CD4-positive, alpha-beta memory T cell (primary cell): ENCODE data around the gene HEG1. TPM values are rescaled to one million over a fixed set of nuclear protein-coding genes. Genes with fewer than 3 reads are reported as not detected.

Source experiments
- CTCF ChIA-PET: fragments of 350-600 bp; sonication (Branson Sonifier 250); formaldehyde crosslinking; loops from one replicate; lab custom pipeline; 2021; ENCODE audit warnings: inconsistent platforms; ENCODE audit not compliant: partially characterized antibody; lab: Charles Lee
- POLR2A ChIA-PET: fragments of 350-600 bp; sonication (Branson Sonifier 250); formaldehyde crosslinking; loops from one replicate; lab custom pipeline; 2021; ENCODE audit not compliant: partially characterized antibody; lab: Charles Lee
- DNase-seq, 5 donors: peaks; one replicate each; pipeline versions ENCODE4 v3.0.0 to v3.0.0-alpha.2; 2020 to 2022; ENCODE audit warnings: mixed read lengths in 1 of 5
- H3K27ac ChIP-seq: one replicate; pipeline ENCODE4 v1.7.0; 2013; ENCODE audit warnings: low read depth, low read length
- H3K27me3 ChIP-seq: 2 replicates; pipeline ENCODE4 v1.7.0; 2013; ENCODE audit warnings: mild to moderate bottlenecking, low read length, moderate library complexity; ENCODE audit not compliant: insufficient read depth
- H3K36me3 ChIP-seq: 2 replicates; pipeline ENCODE4 v1.7.0; 2013; ENCODE audit warnings: mild to moderate bottlenecking, low read length, moderate library complexity; ENCODE audit not compliant: insufficient read depth
- H3K4me1 ChIP-seq: 2 replicates; pipeline ENCODE4 v1.7.0; 2013; ENCODE audit warnings: mild to moderate bottlenecking, low read length, moderate library complexity; ENCODE audit not compliant: insufficient read depth
- H3K4me3 ChIP-seq, 2 donors: one replicate each; pipeline ENCODE4 v1.7.0; 2013; ENCODE audit warnings: low read length in 2 of 2, mild to moderate bottlenecking in 1 of 2
- H3K9me3 ChIP-seq, 2 donors: one replicate each; pipeline ENCODE4 v1.7.0; 2013; ENCODE audit warnings: low read length in 2 of 2, control low read depth in 1 of 2; ENCODE audit not compliant: control insufficient read depth in 1 of 2
- H3K27ac Mint-ChIP-seq, 7 donors: one replicate each; pipeline ENCODE4 v1.8.0; 2020 to 2021; ENCODE audit warnings: mixed read lengths in 7 of 7, mild to moderate bottlenecking in 6 of 7, inconsistent platforms in 3 of 7, moderate library complexity in 3 of 7
- H3K27me3 Mint-ChIP-seq, 2 donors: one replicate each; pipeline ENCODE4 v1.8.0; 2020 to 2021; ENCODE audit warnings: mixed read lengths in 2 of 2
- H3K36me3 Mint-ChIP-seq, 2 donors: one replicate each; pipeline ENCODE4 v1.8.0; 2020 to 2021; ENCODE audit warnings: mixed read lengths in 2 of 2, inconsistent platforms in 1 of 2, mild to moderate bottlenecking in 1 of 2
- H3K4me1 Mint-ChIP-seq, 4 donors: one replicate each; pipeline ENCODE4 v1.8.0; 2020 to 2021; ENCODE audit warnings: mixed read lengths in 4 of 4, mild to moderate bottlenecking in 1 of 4
- H3K4me3 Mint-ChIP-seq, 8 donors: one replicate each; pipeline ENCODE4 v1.8.0; 2020 to 2021; ENCODE audit warnings: mixed read lengths in 8 of 8, mild to moderate bottlenecking in 7 of 8, moderate library complexity in 6 of 8, inconsistent platforms in 3 of 8
- H3K9me3 Mint-ChIP-seq, 8 donors: one replicate each; pipeline ENCODE4 v1.8.0; 2020 to 2021; ENCODE audit warnings: mixed read lengths in 8 of 8, mild to moderate bottlenecking in 5 of 8, inconsistent platforms in 3 of 8, moderate library complexity in 1 of 8
- intact Hi-C: fragments of 100-400 bp; cut with micrococcal nuclease; formaldehyde crosslinking; loops from one replicate; pipeline ENCODE4 v1.15.1; 2023
- polyA plus RNA-seq, 2 donors: library from polyadenylated mRNA; unstranded; fragments of 300-500 nt; fragmentation: Illumina TruSeq; gene quantifications; one replicate each; pipeline ENCODE4 v1.2.3, GENCODE V29; 2021
- total RNA-seq, 2 experiments: library from RNA; stranded (reverse); gene quantifications; one replicate each; pipeline ENCODE4 v1.2.3, GENCODE V29; 2021

HEG1 gene
- total and polyA plus RNA-seq, 4 experiments from 2014 or later, result 1.1 to 21.7 (median 12.5) TPM

DNA sequence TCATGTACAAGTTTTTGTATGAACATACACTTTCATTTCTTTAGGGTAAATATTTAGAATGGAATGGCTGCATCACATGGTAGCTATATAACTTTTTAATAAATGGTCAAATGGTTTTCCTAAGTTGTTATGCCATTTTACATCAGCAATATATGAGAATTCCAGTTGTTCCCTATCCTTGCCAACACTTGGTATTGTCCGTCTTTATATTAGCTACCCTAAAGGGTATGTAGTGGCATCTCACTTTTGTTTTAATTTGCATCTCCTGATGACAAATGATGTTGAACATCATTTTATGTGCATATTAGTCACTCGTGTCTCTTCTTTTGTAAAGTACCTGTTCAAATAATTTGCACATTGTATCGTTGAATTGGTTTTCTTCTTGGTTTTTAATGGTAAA lies 118.7 kb downstream of the HEG1 start:
- Histone ChIP-seq H3K36me3 (no peaks in the 10 kb centered on the region), H3K4me3 (no peak overlapping the region), H3K27me3 (no peaks in the 10 kb centered on the region), H3K4me1 (no peaks in the 10 kb centered on the region), H3K27ac (no peak overlapping the region), H3K9me3 (no peaks in the 10 kb centered on the region)
- peaks cover 0 to 3% of the 10 kb centered on the region in 2 donors for H3K36me3 Mint-ChIP-seq
- intact Hi-C loops, result no loop called here
- CTCF ChIA-PET, result interaction anchor here (2.2 kb wide), 1 partner anchor 10 kb away, joined by 10 read pairs; no protein-coding TSS in a partner anchor
- peaks cover 0 to 11% of the 10 kb centered on the region in 2 donors for H3K27me3 Mint-ChIP-seq
- POLR2A ChIA-PET, result no interaction called here
- no peaks in the 10 kb centered on the region for H3K4me1 Mint-ChIP-seq
- H3K4me3 Mint-ChIP-seq, result no peak overlapping the region
- H3K9me3 Mint-ChIP-seq, result peaks cover 0 to 2% (median 0%) of the 10 kb centered on the region in 8 donors
- DNase-seq, result no peak
- H3K27ac Mint-ChIP-seq, result no peak overlapping the region

DNA sequence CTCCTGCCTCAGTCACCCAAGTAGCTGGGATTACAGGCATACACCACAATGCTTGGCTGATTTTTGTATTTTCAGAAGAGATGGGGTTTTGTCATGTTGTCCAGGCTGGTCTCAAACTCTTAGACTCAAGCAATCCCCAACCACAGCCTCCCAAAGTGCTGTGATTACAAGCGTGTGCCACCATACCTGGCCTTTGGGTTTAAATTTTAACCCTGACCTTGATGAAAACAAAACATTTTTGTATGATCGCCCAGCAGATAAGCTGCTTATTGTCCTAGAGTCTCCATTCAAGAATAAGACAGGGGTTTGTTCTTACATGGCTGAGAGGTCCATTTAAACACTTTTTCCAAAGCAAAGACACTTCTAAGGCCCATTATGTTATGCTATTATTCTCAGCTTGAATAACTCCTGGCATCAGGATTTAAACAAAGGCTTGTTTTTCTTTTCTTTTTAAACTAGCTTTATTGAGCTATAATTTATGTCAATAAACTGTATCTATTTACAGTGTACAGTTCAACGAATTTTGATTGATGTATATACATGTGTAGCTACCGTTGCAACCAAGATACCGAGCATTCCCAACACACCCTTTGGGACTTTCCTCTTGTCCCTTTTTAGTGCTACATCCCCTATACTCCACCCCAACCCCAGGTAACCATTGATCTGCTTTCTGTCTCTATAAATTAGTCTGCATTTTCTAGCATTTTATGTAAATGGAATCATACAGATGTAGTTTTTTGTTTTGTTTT lies 119.8 kb downstream of the HEG1 start:
- H3K9me3 Mint-ChIP-seq, result peaks cover 0 to 2% (median 0%) of the 10 kb centered on the region in 8 donors
- H3K27me3 Mint-ChIP-seq, result peaks cover 0 to 11% of the 10 kb centered on the region in 2 donors

DNA sequence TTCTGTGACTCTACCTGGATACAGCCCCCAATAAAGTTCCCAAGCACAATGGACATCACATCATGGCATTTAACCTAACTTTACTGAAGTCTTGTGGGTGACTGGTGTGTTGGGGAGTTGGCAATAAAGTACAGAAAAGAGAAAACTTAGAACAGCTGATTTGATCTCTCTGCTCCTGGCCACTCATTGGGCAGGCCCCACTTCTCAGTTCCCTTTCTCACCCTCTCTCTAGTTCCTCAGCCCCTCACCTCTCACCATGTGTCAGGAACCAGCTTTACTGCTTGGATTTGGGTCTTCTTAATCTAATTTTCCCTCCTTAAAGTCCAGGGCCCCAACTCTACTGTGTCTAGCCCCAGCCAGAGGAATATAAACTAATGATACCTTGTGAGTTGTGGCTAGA lies 120.5 kb downstream of the HEG1 start:
- H3K4me1 Mint-ChIP-seq, result no peaks in the 10 kb centered on the region
- intact Hi-C loops, result no loop called here
- H3K36me3 Mint-ChIP-seq, result peaks cover 0 to 3% of the 10 kb centered on the region in 2 donors
- H3K27me3 Mint-ChIP-seq, result peaks cover 0 to 11% of the 10 kb centered on the region in 2 donors
- no peak overlapping the region for H3K4me3 ChIP-seq
- ChIA-PET CTCF (interaction anchor here (0.8 to 2.2 kb wide), 3 partner anchors 8 to 508 kb away, joined by 3 to 10 read pairs (median 3); no protein-coding TSS in a partner anchor), POLR2A (no interaction called here)
- DNase-seq, result no peak
- no peak overlapping the region for H3K27ac ChIP-seq
- H3K4me1 ChIP-seq, result no peaks in the 10 kb centered on the region
- no peak overlapping the region for H3K27ac Mint-ChIP-seq
- peaks cover 0 to 2% (median 0%) of the 10 kb centered on the region in 8 donors for H3K9me3 Mint-ChIP-seq
- no peaks in the 10 kb centered on the region for H3K36me3 ChIP-seq
- H3K9me3 ChIP-seq, result no peaks in the 10 kb centered on the region
- no peak overlapping the region for H3K4me3 Mint-ChIP-seq
- no peaks in the 10 kb centered on the region for H3K27me3 ChIP-seq

More for the DNA sequence above, 119.8 kb downstream of the HEG1 start:
- no peak overlapping the region for H3K27ac Mint-ChIP-seq
- Histone ChIP-seq H3K9me3 (no peaks in the 10 kb centered on the region), H3K27me3 (no peaks in the 10 kb centered on the region), H3K4me3 (no peak overlapping the region), H3K36me3 (no peaks in the 10 kb centered on the region), H3K4me1 (no peaks in the 10 kb centered on the region), H3K27ac (no peak overlapping the region)
- ChIA-PET POLR2A (no interaction called here), CTCF (interaction anchor here (0.8 to 2.2 kb wide), 4 partner anchors 9 to 507 kb away, joined by 3 to 10 read pairs (median 4); no protein-coding TSS in a partner anchor)
- H3K4me1 Mint-ChIP-seq, result no peaks in the 10 kb centered on the region
- H3K36me3 Mint-ChIP-seq, result peaks cover 0 to 3% of the 10 kb centered on the region in 2 donors
- no peak for DNase-seq
- no peak overlapping the region for H3K4me3 Mint-ChIP-seq
- intact Hi-C loops, result no loop called here

DNA sequence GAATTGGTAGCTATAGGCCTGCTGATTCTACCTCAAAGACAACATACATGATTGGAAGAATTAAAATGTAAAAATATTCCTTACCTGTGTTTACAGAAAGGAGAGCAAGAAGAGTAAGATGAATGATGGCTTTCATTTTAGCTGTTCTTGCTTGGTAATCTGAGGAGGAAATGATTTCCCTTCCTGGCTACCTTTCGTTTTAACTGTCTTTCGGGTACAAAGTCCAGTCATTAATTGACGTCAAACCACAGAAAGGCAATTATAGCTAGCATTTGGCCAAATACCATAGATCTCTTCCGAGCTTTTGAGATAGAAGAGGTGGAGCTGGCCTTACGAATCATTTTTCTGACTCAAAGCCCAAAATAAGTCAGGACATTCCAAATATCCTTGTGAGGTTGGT lies 121.2 kb downstream of the HEG1 start, which contains the start of gene MUC13:
Gene MUC13, minus strand, starts transcription at position 175 of the 400 bp plus-strand sequence. Its CDS starts 39 bp downstream, at position 136.
- Mint-ChIP-seq H3K27ac (no peak within 1 kb of the TSS), H3K4me3 (no peak within 1 kb of the TSS), H3K4me1 (no peaks in the 10 kb centered on the region), H3K36me3 (peaks cover 0 to 3% of the 10 kb centered on the region in 2 donors), H3K9me3 (peaks cover 0 to 2% (median 0%) of the 10 kb centered on the region in 8 donors), H3K27me3 (peaks cover 0 to 9% of the 10 kb centered on the region in 2 donors)
- no peak within 1 kb of the TSS for H3K27ac ChIP-seq
- no peaks in the 10 kb centered on the region for H3K9me3 ChIP-seq
- H3K36me3 ChIP-seq, result no peaks in the 10 kb centered on the region
- intact Hi-C loops, result no loop called here
- H3K4me3 ChIP-seq, result no peak within 1 kb of the TSS
- no peaks in the 10 kb centered on the region for H3K27me3 ChIP-seq
- H3K4me1 ChIP-seq, result no peaks in the 10 kb centered on the region
- ChIA-PET POLR2A (interaction anchor here (0.6 kb wide), 1 partner anchor 280 kb away, joined by 3 read pairs; no protein-coding TSS in a partner anchor), CTCF (interaction anchor here (1.6 kb wide), 1 partner anchor 13 kb away, joined by 3 read pairs; no protein-coding TSS in a partner anchor)
- DNase-seq, result no peak

DNA sequence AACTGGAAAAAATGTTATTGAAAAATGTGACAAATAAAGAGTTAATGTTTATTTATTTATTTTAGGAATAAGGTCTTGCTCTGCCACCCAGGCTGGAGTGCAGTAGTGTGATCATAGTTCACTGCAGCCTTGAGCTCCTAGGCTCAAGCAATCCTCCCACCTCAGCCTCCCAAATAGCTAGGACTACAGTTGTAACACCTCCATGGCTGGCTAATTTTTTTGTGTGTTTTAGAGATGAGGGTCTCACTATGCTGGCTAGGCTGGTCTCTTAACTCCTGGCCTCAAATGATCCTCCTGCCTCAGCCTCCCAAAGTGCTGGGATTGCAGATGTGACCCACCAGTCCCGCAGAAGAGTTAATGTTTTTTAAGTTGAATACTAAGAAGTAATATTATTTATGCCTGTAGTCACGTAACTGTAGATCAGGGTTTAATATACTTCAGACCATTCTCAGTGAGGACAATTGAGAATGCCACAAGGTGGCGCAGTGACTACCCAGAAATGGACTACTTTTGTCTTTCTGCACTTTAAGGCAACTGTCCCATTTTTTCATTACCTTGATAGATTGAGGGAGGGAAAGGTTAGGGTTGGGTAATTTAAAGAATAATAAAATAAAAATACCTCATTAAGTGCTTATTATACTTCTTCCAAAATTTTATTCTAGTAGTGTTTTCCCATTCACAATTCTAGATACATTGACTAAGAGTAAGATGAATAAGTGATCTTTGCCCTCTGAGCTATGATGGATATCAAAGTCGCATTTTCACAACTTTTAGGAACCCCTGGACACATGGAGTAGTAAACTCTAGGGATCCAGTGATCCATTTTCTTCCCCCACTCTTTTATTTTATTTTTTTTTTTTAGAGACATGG lies 127.2 kb downstream of the HEG1 start:
- DNase-seq, result peak; percentile 42 to 59 (median 50)
- CTCF ChIA-PET, result interaction anchor here (0.8 to 2.8 kb wide), 8 partner anchors 10 to 657 kb away, joined by 3 to 23 read pairs (median 7); no protein-coding TSS in a partner anchor
- peaks cover 7 to 9% of the 10 kb centered on the region in 2 donors for H3K27me3 Mint-ChIP-seq
- H3K4me3 Mint-ChIP-seq, result peak overlapping the region in 1 of 8 donors; percentile 23
- H3K27ac ChIP-seq, result no peak overlapping the region
- no peaks in the 10 kb centered on the region for H3K36me3 ChIP-seq
- no peak overlapping the region for H3K4me3 ChIP-seq
- intact Hi-C loops, result loop anchor here (1.0 kb wide), 3 partner anchors 214 to 657 kb away; no protein-coding TSS in a partner anchor
- no peaks in the 10 kb centered on the region for H3K9me3 ChIP-seq
- H3K36me3 Mint-ChIP-seq, result no peaks in the 10 kb centered on the region
- POLR2A ChIA-PET, result interaction anchor here (0.6 kb wide), 1 partner anchor 510 kb away, joined by 5 read pairs; no protein-coding TSS in a partner anchor
- H3K9me3 Mint-ChIP-seq, result no peaks in the 10 kb centered on the region
- H3K4me1 Mint-ChIP-seq, result peaks cover 0 to 2% (median 0%) of the 10 kb centered on the region in 4 donors
- H3K27ac Mint-ChIP-seq, result peak overlapping the region in 1 of 7 donors; percentile 9
- H3K27me3 ChIP-seq, result no peaks in the 10 kb centered on the region
- H3K4me1 ChIP-seq, result no peaks in the 10 kb centered on the region

DNA sequence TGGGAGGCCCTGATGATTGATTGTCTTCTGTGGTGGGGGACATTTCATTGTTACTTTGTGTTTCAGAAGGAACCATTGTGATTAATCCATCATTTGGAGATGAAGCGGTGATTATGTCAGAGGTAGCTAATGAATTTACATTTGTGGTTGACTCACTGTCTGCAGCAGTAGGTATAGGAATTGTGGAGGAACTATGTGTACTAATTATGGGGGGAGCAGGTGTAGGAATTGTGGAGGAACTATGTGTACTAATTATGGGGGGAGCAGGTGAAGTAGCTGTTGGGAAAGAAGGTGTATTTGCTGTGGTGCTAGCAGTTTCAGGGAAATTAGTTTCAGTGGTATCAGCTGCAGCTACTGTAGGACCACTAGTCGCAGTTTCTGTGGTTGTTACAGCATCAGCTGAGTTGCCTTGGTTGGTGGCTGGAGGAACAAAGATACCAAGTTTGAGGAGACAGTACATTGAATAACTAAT lies 128.2 kb downstream of the HEG1 start:
- H3K36me3 ChIP-seq, result no peaks in the 10 kb centered on the region
- POLR2A ChIA-PET, result interaction anchor here (0.6 kb wide), 1 partner anchor 511 kb away, joined by 5 read pairs; no protein-coding TSS in a partner anchor
- Mint-ChIP-seq H3K9me3 (no peaks in the 10 kb centered on the region), H3K4me1 (peaks cover 0 to 2% (median 0%) of the 10 kb centered on the region in 4 donors), H3K36me3 (no peaks in the 10 kb centered on the region), H3K27me3 (peaks cover 6 to 9% of the 10 kb centered on the region in 2 donors), H3K4me3 (no peak overlapping the region), H3K27ac (peak overlapping the region in 2 of 7 donors; percentile 11 to 53)
- CTCF ChIA-PET, result interaction anchor here (0.8 to 2.8 kb wide), 11 partner anchors 9 to 658 kb away, joined by 3 to 23 read pairs (median 4); no protein-coding TSS in a partner anchor
- H3K4me3 ChIP-seq, result no peak overlapping the region
- no peaks in the 10 kb centered on the region for H3K27me3 ChIP-seq
- no peaks in the 10 kb centered on the region for H3K4me1 ChIP-seq
- H3K27ac ChIP-seq, result no peak overlapping the region
- no peaks in the 10 kb centered on the region for H3K9me3 ChIP-seq
- intact Hi-C loops, result loop anchor here (1.0 kb wide), 3 partner anchors 215 to 658 kb away; no protein-coding TSS in a partner anchor
- no peak for DNase-seq
